ENCODE results near the gene RNF180.

The RNF180 gene

GRCh38 chr5:64188776-64189175 lies 23.1 kb downstream of the RNF180 start:
- TF ChIP-seq CTCF (IDR thresholded peaks at IDR 0.05; ENCODE audit: low read length) (no peak), EZH2 (IDR thresholded peaks at IDR 0.05; ENCODE audit: borderline replicate concordance, low read length) (no peak)
- no peak overlapping the region for H3K27ac ChIP-seq (ENCODE audit: low read depth, low read length, poor library complexity, severe bottlenecking)
- no peaks in the 10 kb centered on the region for H3K9me3 ChIP-seq (ENCODE audit: low read length)
- no peaks in the 10 kb centered on the region for H3K9me2 ChIP-seq (ENCODE audit: low read depth, low read length)
- H3K79me2 ChIP-seq (ENCODE audit: insufficient read depth, low read length): no peaks in the 10 kb centered on the region
- no peaks in the 10 kb centered on the region for H3K27me3 ChIP-seq (ENCODE audit: insufficient read depth, low read length)
- no peaks in the 10 kb centered on the region for H4K20me1 ChIP-seq (ENCODE audit: insufficient read depth, low read length)
- no peaks in the 10 kb centered on the region for H3K4me1 ChIP-seq (ENCODE audit: insufficient read depth, low read length, severe bottlenecking)
- no peaks in the 10 kb centered on the region for H3K36me3 ChIP-seq (ENCODE audit: insufficient read depth, low read length)
- H3K9ac ChIP-seq (ENCODE audit: low read length): no peak overlapping the region
- H3F3A ChIP-seq (ENCODE audit: insufficient read depth, low read length): no peaks in the 10 kb centered on the region
- H3K4me2 ChIP-seq (ENCODE audit: low read length): no peak overlapping the region
- no peak overlapping the region for H3K4me3 ChIP-seq (ENCODE audit: low read depth, low read length, poor library complexity, severe bottlenecking)
- no peak overlapping the region for H2AFZ ChIP-seq (ENCODE audit: low read length)

GRCh38 chr5:64190562-64191306 lies 25.1 kb downstream of the RNF180 start:
- TF ChIP-seq CTCF (IDR thresholded peaks at IDR 0.05; ENCODE audit: low read length) (no peak), EZH2 (IDR thresholded peaks at IDR 0.05; ENCODE audit: borderline replicate concordance, low read length) (no peak)
- Histone ChIP-seq H3K9ac (ENCODE audit: low read length) (no peak overlapping the region), H3F3A (ENCODE audit: insufficient read depth, low read length) (no peaks in the 10 kb centered on the region), H3K27ac (ENCODE audit: low read depth, low read length, poor library complexity, severe bottlenecking) (no peak overlapping the region), H2AFZ (ENCODE audit: low read length) (no peak overlapping the region), H3K27me3 (ENCODE audit: insufficient read depth, low read length) (no peaks in the 10 kb centered on the region), H3K9me2 (ENCODE audit: low read depth, low read length) (no peaks in the 10 kb centered on the region), H3K4me3 (ENCODE audit: low read depth, low read length, poor library complexity, severe bottlenecking) (no peak overlapping the region), H3K9me3 (ENCODE audit: low read length) (no peaks in the 10 kb centered on the region), H4K20me1 (ENCODE audit: insufficient read depth, low read length) (no peaks in the 10 kb centered on the region), H3K4me1 (ENCODE audit: insufficient read depth, low read length, severe bottlenecking) (no peaks in the 10 kb centered on the region), H3K79me2 (ENCODE audit: insufficient read depth, low read length) (no peaks in the 10 kb centered on the region), H3K4me2 (ENCODE audit: low read length) (no peak overlapping the region), H3K36me3 (ENCODE audit: insufficient read depth, low read length) (no peaks in the 10 kb centered on the region)

- Histone ChIP-seq H3K4me3 (ENCODE audit: low read depth, low read length, poor library complexity, severe bottlenecking) (no peak overlapping the region), H3K9me3 (ENCODE audit: low read length) (no peaks in the 10 kb centered on the region), H3K36me3 (ENCODE audit: insufficient read depth, low read length) (no peaks in the 10 kb centered on the region), H3K27me3 (ENCODE audit: insufficient read depth, low read length) (no peaks in the 10 kb centered on the region), H3K9ac (ENCODE audit: low read length) (no peak overlapping the region), H3K27ac (ENCODE audit: low read depth, low read length, poor library complexity, severe bottlenecking) (no peak overlapping the region), H3K4me2 (ENCODE audit: low read length) (no peak overlapping the region), H4K20me1 (ENCODE audit: insufficient read depth, low read length) (no peaks in the 10 kb centered on the region), H3K79me2 (ENCODE audit: insufficient read depth, low read length) (no peaks in the 10 kb centered on the region), H3K9me2 (ENCODE audit: low read depth, low read length) (no peaks in the 10 kb centered on the region), H3K4me1 (ENCODE audit: insufficient read depth, low read length, severe bottlenecking) (no peaks in the 10 kb centered on the region), H2AFZ (ENCODE audit: low read length) (no peak overlapping the region), H3F3A (ENCODE audit: insufficient read depth, low read length) (no peaks in the 10 kb centered on the region)
- TF ChIP-seq EZH2 (IDR thresholded peaks at IDR 0.05; ENCODE audit: borderline replicate concordance, low read length): no peak
- TF ChIP-seq CTCF (IDR thresholded peaks at IDR 0.05; ENCODE audit: low read length): no peak
Observed at GRCh38 chr5:64195981-64196380, 30.3 kb downstream of the RNF180 start.
